ENCODE results near the gene MCRS1. TPM values are rescaled to one million over a fixed set of nuclear protein-coding genes. Genes with fewer than 3 reads are reported as not detected.

MCRS1 gene
- total and polyA plus RNA-seq, 4 donors = 20.0 to 33.1 (median 26.1) TPM

DNA sequence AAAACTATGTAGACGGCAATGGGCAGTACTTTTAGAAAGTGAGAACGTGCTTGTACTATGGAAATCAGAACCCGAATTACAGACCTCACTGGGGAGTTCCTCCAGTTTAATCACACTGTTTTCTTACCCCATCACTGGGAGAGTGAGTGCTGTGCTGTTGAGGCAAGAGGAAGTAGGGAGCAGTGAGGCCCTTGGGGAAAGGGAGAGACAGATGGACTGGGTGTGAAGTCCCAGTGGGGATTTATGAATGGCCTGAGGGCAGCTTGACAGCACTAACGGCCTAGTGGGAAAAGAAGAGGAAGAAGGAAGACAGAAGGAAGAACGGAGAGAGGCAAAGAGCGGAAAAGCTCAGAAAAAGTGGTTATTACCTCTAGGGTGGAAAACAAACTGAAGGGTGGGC, 5.7 kb downstream of the MCRS1 start (continued):
- TF ChIP-seq EGR1 (IDR thresholded peaks at IDR 0.05; ENCODE audit: low read depth in 2 of 2) (no peak), HNF4G (IDR thresholded peaks at IDR 0.05) (no peak)

- Histone ChIP-seq H3K27me3 (ENCODE audit: control insufficient read depth in 4 of 4, insufficient read depth in 4 of 4, low read length in 3 of 4) (no peaks in the 10 kb centered on the region), H3K9me3 (ENCODE audit: control insufficient read depth in 4 of 4, low read length in 3 of 4) (no peaks in the 10 kb centered on the region), H3K4me1 (ENCODE audit: control insufficient read depth in 4 of 4, insufficient read depth in 4 of 4, low read length in 3 of 4) (peaks cover 0 to 20% (median 9%) of the 10 kb centered on the region in 4 donors), H3K4me3 (ENCODE audit: low read depth in 1 of 3, low read length in 3 of 3) (no peak overlapping the region), H3K9ac (ENCODE audit: low read depth in 1 of 2, low read length in 2 of 2) (no peak overlapping the region), H3K36me3 (ENCODE audit: control insufficient read depth in 4 of 4, insufficient read depth in 3 of 4, low read depth in 1 of 4, low read length in 3 of 4) (peaks cover 23 to 72% (median 50%) of the 10 kb centered on the region in 4 donors), H3K27ac (ENCODE audit: low read depth in 1 of 2, low read length in 2 of 2) (no peak overlapping the region)
- 87% methylated on average over 7 of the region's 7 CpGs for WGBS
- no peak for DNase-seq (ENCODE audit: low spot score)
- TF ChIP-seq MAX (IDR thresholded peaks at IDR 0.05) (no peak), NR2F2 (IDR thresholded peaks at IDR 0.05) (peak; percentile 60)
Observed at GRCh38 chr12:49560695-49561094, 7.2 kb downstream of the MCRS1 start.

- H3K36me3 ChIP-seq (ENCODE audit: control insufficient read depth in 4 of 4, insufficient read depth in 3 of 4, low read depth in 1 of 4, low read length in 3 of 4) = peaks cover 19 to 62% (median 46%) of the 10 kb centered on the region in 4 donors
- peaks cover 0 to 20% (median 9%) of the 10 kb centered on the region in 4 donors for H3K4me1 ChIP-seq (ENCODE audit: control insufficient read depth in 4 of 4, insufficient read depth in 4 of 4, low read length in 3 of 4)
- no peak overlapping the region for H3K27ac ChIP-seq (ENCODE audit: low read depth in 1 of 2, low read length in 2 of 2)
- H3K4me3 ChIP-seq (ENCODE audit: low read depth in 1 of 3, low read length in 3 of 3) = no peak overlapping the region
- TF ChIP-seq TAF1 (conservative IDR thresholded peaks at IDR 0.05) = no peak
- no peak for TF ChIP-seq SP1 (IDR thresholded peaks at IDR 0.05)
- no peak for TF ChIP-seq MAX (IDR thresholded peaks at IDR 0.05)
- TF ChIP-seq NR2F2 (IDR thresholded peaks at IDR 0.05) = no peak
- TF ChIP-seq RAD21 (IDR thresholded peaks at IDR 0.05) = no peak
- no peak for TF ChIP-seq YY1 (IDR thresholded peaks at IDR 0.05)
- no peak for TF ChIP-seq FOXA2 (IDR thresholded peaks at IDR 0.05)
- TF ChIP-seq HNF4G (IDR thresholded peaks at IDR 0.05) = no peak
- no peak for TF ChIP-seq HNF4A (conservative IDR thresholded peaks at IDR 0.05)
- no peak for TF ChIP-seq ATF3 (IDR thresholded peaks at IDR 0.05)
- TF ChIP-seq, protein P1, sequence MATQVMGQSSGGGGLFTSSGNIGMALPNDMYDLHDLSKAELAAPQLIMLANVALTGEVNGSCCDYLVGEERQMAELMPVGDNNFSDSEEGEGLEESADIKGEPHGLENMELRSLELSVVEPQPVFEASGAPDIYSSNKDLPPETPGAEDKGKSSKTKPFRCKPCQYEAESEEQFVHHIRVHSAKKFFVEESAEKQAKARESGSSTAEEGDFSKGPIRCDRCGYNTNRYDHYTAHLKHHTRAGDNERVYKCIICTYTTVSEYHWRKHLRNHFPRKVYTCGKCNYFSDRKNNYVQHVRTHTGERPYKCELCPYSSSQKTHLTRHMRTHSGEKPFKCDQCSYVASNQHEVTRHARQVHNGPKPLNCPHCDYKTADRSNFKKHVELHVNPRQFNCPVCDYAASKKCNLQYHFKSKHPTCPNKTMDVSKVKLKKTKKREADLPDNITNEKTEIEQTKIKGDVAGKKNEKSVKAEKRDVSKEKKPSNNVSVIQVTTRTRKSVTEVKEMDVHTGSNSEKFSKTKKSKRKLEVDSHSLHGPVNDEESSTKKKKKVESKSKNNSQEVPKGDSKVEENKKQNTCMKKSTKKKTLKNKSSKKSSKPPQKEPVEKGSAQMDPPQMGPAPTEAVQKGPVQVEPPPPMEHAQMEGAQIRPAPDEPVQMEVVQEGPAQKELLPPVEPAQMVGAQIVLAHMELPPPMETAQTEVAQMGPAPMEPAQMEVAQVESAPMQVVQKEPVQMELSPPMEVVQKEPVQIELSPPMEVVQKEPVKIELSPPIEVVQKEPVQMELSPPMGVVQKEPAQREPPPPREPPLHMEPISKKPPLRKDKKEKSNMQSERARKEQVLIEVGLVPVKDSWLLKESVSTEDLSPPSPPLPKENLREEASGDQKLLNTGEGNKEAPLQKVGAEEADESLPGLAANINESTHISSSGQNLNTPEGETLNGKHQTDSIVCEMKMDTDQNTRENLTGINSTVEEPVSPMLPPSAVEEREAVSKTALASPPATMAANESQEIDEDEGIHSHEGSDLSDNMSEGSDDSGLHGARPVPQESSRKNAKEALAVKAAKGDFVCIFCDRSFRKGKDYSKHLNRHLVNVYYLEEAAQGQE (IDR thresholded peaks at IDR 0.05) = no peak
- TF ChIP-seq GABPA (IDR thresholded peaks at IDR 0.05 in 1 of 2, conservative IDR thresholded peaks at IDR 0.05 in 1 of 2) = no peak
- no peak for TF ChIP-seq JUND (IDR thresholded peaks at IDR 0.05)
- no peak for TF ChIP-seq EGR1 (IDR thresholded peaks at IDR 0.05; ENCODE audit: low read depth in 2 of 2)
- no peak for TF ChIP-seq RXRA (IDR thresholded peaks at IDR 0.05)
- TF ChIP-seq, protein P2, sequence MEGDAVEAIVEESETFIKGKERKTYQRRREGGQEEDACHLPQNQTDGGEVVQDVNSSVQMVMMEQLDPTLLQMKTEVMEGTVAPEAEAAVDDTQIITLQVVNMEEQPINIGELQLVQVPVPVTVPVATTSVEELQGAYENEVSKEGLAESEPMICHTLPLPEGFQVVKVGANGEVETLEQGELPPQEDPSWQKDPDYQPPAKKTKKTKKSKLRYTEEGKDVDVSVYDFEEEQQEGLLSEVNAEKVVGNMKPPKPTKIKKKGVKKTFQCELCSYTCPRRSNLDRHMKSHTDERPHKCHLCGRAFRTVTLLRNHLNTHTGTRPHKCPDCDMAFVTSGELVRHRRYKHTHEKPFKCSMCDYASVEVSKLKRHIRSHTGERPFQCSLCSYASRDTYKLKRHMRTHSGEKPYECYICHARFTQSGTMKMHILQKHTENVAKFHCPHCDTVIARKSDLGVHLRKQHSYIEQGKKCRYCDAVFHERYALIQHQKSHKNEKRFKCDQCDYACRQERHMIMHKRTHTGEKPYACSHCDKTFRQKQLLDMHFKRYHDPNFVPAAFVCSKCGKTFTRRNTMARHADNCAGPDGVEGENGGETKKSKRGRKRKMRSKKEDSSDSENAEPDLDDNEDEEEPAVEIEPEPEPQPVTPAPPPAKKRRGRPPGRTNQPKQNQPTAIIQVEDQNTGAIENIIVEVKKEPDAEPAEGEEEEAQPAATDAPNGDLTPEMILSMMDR (IDR thresholded peaks at IDR 0.05; ENCODE audit: low read depth, low read length, missing input control) = no peak
- H3K9ac ChIP-seq (ENCODE audit: low read depth in 1 of 2, low read length in 2 of 2) = no peak overlapping the region
- H3K9me3 ChIP-seq (ENCODE audit: control insufficient read depth in 4 of 4, low read length in 3 of 4) = no peaks in the 10 kb centered on the region
- DNase-seq (ENCODE audit: low spot score) = no peak
- WGBS = 96% methylated on average over 17 of the region's 17 CpGs
- H3K27me3 ChIP-seq (ENCODE audit: control insufficient read depth in 4 of 4, insufficient read depth in 4 of 4, low read length in 3 of 4) = no peaks in the 10 kb centered on the region
Observed at GRCh38 chr12:49559011-49559675, 8.8 kb downstream of the MCRS1 start.
